Mesothelial cell of epicardium (in vitro differentiated cells): Measurements from ENCODE around the gene BHLHE40. TPM values are rescaled to one million over a fixed set of nuclear protein-coding genes. Genes with fewer than 3 reads are reported as not detected.

ENCODE experiments used
- DNase-seq, 2 experiments: peaks; one replicate each; pipeline ENCODE4 v3.0.0; 2021; ENCODE audit warnings: low spot score in 2 of 2; ENCODE audit not compliant: unreplicated experiment in 2 of 2
- H3K27ac Mint-ChIP-seq: 2 replicates; pipeline ENCODE4 v1.8.0; 2021; ENCODE audit warnings: mixed read lengths
- H3K27me3 Mint-ChIP-seq: 2 replicates; pipeline ENCODE4 v1.8.0; 2021; ENCODE audit warnings: low read depth, mixed read lengths
- H3K36me3 Mint-ChIP-seq: 2 replicates; pipeline ENCODE4 v1.8.0; 2021; ENCODE audit warnings: mixed read lengths
- H3K4me1 Mint-ChIP-seq: 2 replicates; pipeline ENCODE4 v1.8.0; 2021; ENCODE audit warnings: mixed read lengths
- H3K4me3 Mint-ChIP-seq: 2 replicates; pipeline ENCODE4 v1.8.0; 2021; ENCODE audit warnings: mild to moderate bottlenecking, moderate library complexity, mixed read lengths
- H3K9me3 Mint-ChIP-seq: 2 replicates; pipeline ENCODE4 v1.8.0; 2021; ENCODE audit warnings: mixed read lengths
- total RNA-seq: library from RNA; stranded (reverse); gene quantifications from 3 replicates; pipeline ENCODE4 v1.2.1, GENCODE V29; 2021
- TF ChIP-seq, protein P1 (sequence below): fragments of 200-600 bp; sonication (generic); IDR thresholded peaks from one replicate; pipeline ENCODE4 v1.5.0; 2021; ENCODE audit warnings: antibody characterized with exemption; ENCODE audit not compliant: unreplicated experiment

Gene BHLHE40
- total RNA-seq, 1 donor from 2014 or later: 37.6 TPM

DNA sequence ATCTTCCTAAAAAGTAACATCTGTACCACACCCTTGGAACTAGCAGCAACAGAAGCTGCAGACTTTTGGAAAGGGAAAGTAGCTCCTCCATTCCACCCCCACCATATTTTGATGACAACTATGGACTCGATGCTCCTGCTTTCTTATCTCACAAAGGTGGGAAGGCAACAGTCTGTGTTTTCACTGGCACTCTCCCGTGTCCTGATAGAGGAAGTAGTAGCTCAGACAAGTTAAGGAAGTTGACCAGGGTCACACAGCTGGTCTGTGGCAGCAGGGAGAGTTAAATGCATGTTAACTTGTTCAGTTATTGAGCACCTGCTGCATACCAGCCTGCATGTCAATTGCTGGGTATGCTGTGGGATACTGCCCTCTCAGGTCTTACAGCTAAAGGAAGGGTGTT, 33.1 kb downstream of the BHLHE40 start:
- no peaks in the 10 kb centered on the region for H3K36me3 Mint-ChIP-seq
- peaks cover 14% of the 10 kb centered on the region for H3K4me1 Mint-ChIP-seq
- H3K27ac Mint-ChIP-seq: no peak overlapping the region
- no peaks in the 10 kb centered on the region for H3K9me3 Mint-ChIP-seq
- TF ChIP-seq, protein P1, sequence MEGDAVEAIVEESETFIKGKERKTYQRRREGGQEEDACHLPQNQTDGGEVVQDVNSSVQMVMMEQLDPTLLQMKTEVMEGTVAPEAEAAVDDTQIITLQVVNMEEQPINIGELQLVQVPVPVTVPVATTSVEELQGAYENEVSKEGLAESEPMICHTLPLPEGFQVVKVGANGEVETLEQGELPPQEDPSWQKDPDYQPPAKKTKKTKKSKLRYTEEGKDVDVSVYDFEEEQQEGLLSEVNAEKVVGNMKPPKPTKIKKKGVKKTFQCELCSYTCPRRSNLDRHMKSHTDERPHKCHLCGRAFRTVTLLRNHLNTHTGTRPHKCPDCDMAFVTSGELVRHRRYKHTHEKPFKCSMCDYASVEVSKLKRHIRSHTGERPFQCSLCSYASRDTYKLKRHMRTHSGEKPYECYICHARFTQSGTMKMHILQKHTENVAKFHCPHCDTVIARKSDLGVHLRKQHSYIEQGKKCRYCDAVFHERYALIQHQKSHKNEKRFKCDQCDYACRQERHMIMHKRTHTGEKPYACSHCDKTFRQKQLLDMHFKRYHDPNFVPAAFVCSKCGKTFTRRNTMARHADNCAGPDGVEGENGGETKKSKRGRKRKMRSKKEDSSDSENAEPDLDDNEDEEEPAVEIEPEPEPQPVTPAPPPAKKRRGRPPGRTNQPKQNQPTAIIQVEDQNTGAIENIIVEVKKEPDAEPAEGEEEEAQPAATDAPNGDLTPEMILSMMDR: no peak
- H3K27me3 Mint-ChIP-seq: peaks cover 2% of the 10 kb centered on the region
- H3K4me3 Mint-ChIP-seq: no peak overlapping the region
- no peak for DNase-seq

DNA sequence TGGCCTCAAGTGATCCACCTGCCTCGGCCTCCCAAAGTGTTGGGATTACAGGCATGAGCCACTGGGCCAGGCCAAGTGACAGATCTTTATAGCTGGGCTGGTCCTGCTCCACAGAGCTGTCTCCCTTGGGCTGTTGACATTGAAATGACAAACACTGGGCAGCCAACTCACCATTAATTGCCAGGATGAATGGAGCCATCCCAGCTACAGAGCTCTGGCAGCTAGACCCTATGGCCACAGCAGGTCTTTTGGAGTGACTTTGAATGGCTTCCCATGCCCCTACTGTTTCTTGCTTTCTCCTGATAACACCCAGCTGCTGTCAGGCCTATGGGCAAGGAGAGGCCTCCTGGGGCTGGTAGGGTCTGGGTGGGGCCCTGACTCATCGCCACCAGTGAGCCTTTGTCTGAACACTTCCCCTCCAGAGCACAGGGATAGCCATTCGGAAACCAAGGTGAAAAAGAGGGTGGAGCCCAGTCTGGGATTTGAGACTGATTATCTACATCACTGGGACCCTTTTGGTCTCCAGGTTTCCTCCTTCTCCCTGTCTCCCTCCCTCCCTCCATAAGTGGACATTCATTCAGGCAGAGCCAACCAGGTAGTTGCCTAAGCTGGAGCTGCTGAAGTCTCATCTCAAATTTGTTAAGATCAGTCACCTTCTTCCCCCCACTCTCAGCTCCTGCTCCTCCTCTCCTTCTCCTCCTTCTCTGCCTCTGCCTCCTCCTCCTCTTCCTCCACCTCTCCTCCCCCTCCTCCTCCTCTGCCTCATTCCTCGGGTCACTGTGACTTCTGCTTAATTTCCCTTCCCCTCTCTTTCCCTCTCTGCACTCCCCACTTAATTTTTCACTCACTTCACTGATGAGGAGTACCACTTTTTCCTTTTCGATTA, 34.0 kb downstream of the BHLHE40 start:
- DNase-seq: no peak
- TF ChIP-seq, protein P1: no peak
- Mint-ChIP-seq H3K9me3 (no peaks in the 10 kb centered on the region), H3K4me3 (no peak overlapping the region), H3K27me3 (peaks cover 2% of the 10 kb centered on the region), H3K27ac (no peak overlapping the region), H3K4me1 (peaks cover 19% of the 10 kb centered on the region), H3K36me3 (no peaks in the 10 kb centered on the region)

DNA sequence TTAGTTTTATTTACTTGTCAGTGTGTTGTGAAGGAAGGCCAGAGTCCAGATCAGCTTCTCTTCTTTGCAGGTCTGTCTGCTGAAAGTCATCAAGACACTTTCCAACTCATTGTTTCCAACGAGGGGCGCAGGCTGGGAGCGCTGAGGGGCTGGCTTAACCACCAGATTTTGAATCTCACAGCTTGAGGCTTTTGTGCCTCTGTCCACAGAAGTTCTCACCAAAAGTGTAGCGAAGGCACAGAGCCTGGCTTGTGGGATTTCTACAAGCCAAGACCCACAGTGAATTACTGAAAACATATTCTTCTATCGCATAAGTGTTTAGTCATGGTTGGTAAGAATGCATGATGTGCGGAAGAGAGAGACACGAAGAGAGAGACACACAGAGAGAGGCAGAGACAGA, 35.2 kb downstream of the BHLHE40 start:
- H3K9me3 Mint-ChIP-seq: no peaks in the 10 kb centered on the region
- peaks cover 22% of the 10 kb centered on the region for H3K4me1 Mint-ChIP-seq
- no peak overlapping the region for H3K27ac Mint-ChIP-seq
- peaks cover 2% of the 10 kb centered on the region for H3K27me3 Mint-ChIP-seq
- TF ChIP-seq, protein P1: no peak
- no peak overlapping the region for H3K4me3 Mint-ChIP-seq
- no peaks in the 10 kb centered on the region for H3K36me3 Mint-ChIP-seq
- no peak for DNase-seq

DNA sequence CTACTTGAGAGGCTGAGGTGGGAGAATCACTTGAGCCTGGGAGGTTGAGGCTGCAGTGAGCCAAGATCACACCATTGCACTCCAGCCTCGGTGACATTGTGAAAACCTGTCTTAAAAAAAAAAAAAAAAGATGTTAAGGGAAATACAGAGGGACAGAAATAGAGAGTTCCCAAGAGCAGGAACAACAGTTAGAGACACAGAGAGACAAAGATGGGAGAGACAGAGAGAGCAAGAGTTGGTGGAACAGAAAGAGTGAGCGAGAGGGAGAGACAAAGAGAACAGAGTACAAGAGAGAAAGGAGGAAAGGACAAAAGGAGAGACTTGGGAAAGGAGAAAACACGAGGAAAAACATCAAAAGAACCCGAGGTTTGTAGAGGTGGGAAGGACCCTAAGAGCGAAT, 35.8 kb downstream of the BHLHE40 start:
- no peak for DNase-seq
- H3K27me3 Mint-ChIP-seq: peaks cover 2% of the 10 kb centered on the region
- no peak overlapping the region for H3K4me3 Mint-ChIP-seq
- no peak overlapping the region for H3K27ac Mint-ChIP-seq
- H3K9me3 Mint-ChIP-seq: no peaks in the 10 kb centered on the region
- H3K36me3 Mint-ChIP-seq: no peaks in the 10 kb centered on the region
- TF ChIP-seq, protein P1: no peak
- peaks cover 22% of the 10 kb centered on the region for H3K4me1 Mint-ChIP-seq

DNA sequence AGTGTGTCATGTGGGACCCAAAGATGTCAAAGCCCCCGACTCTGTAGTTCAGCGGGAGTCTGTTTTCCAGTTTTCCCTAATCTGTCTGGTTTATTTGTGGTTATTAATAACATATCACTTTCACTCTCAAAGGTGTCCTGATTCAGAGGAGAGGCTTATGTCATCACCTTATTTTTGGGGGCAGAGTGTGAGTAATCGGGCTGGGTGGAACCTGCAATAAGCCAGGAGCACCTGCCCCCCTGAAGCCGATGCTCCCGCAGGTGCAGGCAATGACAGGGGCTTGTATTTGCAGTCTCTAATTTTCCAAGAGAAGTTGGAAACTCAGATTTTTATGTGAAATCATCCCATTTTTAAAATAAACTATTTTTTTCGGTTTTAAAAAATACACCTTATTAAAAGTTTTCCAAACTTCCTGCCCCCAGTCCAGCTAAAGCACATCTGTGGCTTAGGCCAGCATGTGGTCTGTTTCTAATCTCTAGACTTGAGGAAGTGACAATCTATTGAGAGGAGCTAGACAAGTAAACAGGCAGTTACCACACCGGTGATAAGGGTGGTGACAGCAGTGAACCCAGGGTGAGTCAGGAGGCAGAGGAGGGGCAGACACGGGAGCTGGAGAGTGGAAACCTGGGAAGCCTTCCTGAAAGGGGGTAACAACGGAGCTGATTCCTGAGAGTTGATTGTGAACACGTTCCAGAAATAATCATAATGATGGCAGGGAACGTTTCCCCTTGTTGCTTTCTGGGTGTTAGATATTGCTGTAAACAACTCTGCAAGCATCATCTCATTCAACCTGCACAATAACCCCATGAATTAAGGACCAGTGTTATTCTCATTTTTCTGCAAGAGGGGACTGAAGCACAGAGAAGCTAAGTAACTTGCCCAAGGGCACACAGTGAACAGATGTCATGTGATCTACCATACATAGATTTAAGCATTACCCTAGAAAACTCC, 37.2 kb downstream of the BHLHE40 start:
- H3K4me1 Mint-ChIP-seq: peaks cover 22% of the 10 kb centered on the region
- no peaks in the 10 kb centered on the region for H3K9me3 Mint-ChIP-seq
- TF ChIP-seq, protein P1: no peak
- no peak for DNase-seq
- H3K36me3 Mint-ChIP-seq: no peaks in the 10 kb centered on the region
- H3K27me3 Mint-ChIP-seq: peaks cover 2% of the 10 kb centered on the region
- H3K27ac Mint-ChIP-seq: no peak overlapping the region
- H3K4me3 Mint-ChIP-seq: no peak overlapping the region
